GM19438 (cell line): Measurements from ENCODE around the gene ULBP1.
"Not testable (repeated sequence)": the region's sequence is repeated elsewhere in the genome, so short reads cannot be mapped to it uniquely, and the experiment has no call there.

Experiments used
- ATAC-seq: cut with Tn5 transposase; IDR thresholded peaks from one replicate; pipeline ENCODE4 v1.9.1; 2021; ENCODE audit warnings: low read depth; ENCODE audit not compliant: unreplicated experiment

ULBP1 gene

DNA sequence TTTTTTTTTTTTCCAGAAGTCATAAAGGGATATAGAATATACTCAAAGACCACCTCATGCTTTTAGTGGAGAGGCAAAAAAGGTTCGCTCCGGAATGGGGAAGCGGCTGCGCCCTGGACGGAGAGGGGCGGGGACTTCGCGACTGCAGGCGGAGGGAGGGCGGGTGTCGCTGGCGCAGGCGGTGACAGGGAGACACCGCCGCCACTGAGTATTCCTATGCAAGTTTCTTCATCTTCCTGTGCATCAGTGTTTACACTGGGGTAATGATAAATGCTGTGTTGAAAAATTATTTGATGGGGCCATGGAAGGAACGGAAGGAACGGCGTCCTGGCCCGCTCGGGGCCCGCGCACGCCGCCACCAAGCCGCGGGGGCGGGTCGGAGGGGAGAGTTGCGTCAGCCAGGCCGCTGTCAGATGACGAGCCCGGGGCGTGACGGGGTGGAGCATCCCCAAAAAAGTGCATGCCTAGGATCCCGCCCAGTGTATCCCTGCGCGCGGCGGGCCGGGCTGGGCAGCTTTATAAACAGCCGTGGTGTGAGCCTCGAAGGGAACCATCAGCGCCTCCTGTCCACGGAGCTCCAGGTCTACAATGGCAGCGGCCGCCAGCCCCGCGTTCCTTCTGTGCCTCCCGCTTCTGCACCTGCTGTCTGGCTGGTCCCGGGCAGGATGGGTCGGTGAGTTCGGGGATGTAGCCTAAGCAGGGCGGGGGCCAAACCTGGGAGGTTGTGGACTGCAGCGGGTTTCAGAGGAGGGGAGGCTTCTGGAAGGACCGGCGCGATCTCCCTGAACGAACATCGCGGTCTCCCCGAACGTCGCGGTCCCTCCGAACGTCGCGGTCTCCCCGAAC is at the start of gene ULBP1:
TSS of gene ULBP1 (plus strand) at position 482 of the 846 bp plus-strand sequence. CDS start at position 589, 107 bp downstream.
- peak; percentile 69 for ATAC-seq

GRCh38 chr6:149915970-149916865 is 47.5 kb upstream of the ULBP1 start:
- ATAC-seq: no peak

DNA sequence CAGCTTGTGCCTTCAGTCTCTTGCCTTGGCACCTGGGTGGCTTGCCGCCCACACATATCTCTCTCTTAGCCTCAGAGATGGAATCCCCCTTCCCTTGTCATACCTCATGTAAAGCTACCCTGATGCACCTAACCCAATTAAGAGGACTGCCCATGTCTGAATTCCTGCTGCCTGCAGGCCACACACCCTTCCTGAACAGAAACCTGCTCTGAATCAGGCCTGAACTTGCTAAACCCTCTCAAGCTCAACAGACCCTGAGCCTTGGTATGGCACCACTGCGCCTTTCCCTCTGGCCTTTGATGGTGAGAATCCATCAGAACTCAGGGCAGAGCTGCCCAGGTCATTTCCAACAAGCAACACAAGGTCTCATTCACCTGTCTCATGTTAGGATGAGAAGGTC is 46.1 kb upstream of the ULBP1 start:
- ATAC-seq: no peak

DNA sequence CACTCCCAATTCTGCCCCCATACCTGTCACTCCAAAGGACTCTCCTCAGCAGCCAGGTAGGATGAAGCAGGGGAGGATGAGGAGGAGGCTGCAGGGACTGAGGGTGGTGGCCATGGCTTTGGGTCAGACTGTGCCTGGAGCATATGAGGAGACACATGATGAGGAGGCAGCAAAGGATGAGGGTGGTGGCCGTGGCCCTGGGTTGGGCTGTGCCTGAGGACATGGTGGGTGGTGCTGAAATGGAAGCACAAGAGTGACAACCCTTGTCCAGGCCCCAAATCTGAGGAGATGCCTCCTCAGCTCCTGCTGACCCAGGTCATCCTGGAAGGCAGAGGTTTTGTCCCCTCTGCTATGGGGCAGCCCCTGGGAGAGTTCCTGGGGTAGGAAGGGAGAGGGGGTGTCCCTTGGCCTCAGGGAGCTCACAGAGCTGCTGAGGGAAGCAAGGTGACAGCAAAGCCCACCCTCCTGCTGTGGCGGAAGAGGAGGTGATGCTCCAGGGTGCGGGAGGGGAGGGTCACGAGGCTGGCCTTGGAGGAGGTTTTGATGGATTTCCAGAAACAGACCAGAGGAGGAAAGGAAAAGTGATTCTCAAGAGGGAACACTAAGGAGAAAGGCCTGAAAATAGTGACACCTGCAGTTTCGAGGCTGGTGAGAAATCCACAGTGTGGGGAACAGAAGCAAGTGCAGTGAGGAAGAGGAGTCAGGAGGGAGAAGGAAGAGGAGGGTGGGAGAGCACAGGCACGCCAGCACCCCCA is 45.4 kb upstream of the ULBP1 start:
- no peak for ATAC-seq

- not testable (repeated sequence) for ATAC-seq
Measured at GRCh38 chr6:149919126-149919833, 44.5 kb upstream of the ULBP1 start.

DNA sequence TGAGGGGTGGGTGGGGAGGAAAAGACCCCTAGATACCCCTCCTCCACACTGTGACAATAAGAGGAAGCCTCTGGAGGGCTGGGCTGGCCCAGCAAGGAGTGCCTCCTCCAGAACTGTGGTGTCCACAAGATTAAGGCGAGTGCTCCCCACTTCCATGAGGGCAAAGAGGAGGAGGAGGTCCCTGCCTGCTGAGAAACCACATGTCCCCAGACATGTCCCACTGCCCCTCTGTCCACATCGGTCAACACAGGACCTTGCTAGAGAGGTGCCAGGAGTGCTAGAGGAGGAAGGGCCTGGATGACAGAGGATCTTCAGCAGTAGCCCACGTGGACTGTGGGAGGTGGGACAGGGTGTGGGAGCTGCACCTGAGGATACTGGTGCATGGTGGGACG is 43.9 kb upstream of the ULBP1 start:
- ATAC-seq: no peak

DNA sequence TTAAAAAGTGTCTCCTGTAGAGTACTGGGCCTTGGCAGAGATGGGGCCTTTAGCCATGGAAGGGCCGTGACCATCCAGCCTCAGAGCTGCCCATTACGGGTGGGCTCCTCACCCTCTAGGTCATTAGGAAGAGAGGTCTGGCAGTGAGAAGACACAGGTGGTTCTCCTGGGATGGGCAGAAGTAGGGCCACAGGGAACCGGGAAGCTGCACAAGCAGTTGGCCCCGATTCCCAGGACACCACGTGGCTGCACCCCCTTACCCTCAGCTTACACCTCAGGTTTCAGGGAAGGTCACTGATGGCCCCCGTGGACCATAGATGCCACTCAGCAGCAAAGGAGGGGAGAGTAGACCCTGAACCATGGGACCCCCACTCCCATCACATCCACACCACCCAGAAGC is 42.4 kb upstream of the ULBP1 start:
- ATAC-seq: no peak

DNA sequence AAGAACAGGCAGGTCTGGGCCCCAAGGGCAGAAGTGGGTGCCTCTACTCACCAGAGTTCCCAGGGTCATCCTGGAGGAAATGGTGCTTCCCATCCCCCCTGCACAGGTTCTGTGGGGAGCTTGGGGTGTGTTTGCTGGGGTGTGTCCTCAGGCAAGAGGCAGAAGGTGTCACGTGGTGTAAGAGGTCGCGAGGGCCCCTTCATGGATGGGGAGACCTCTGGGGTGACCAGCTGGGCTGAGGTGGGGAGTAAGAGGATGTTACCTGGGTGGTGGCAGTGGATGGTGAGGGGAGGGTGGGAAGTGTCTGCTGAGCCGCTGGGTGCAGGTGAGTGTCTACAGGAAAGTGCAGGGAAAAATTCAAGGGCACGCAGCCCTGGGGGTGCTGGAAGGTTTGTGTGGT is 41.7 kb upstream of the ULBP1 start:
- not testable (repeated sequence) for ATAC-seq

GRCh38 chr6:149922642-149923326 is 41.0 kb upstream of the ULBP1 start, which contains the start of gene RAET1G:
RAET1G (minus strand) TSS chr6:149923121; CDS start chr6:149923010, 111 bp downstream.
- peak; percentile 80 for ATAC-seq

GRCh38 chr6:149923327-149923986 is 40.3 kb upstream of the ULBP1 start:
- peak; percentile 20 for ATAC-seq

GRCh38 chr6:149924206-149924932 is 39.4 kb upstream of the ULBP1 start:
- no peak for ATAC-seq

GRCh38 chr6:149924933-149925252 is 38.9 kb upstream of the ULBP1 start:
- no peak for ATAC-seq

DNA sequence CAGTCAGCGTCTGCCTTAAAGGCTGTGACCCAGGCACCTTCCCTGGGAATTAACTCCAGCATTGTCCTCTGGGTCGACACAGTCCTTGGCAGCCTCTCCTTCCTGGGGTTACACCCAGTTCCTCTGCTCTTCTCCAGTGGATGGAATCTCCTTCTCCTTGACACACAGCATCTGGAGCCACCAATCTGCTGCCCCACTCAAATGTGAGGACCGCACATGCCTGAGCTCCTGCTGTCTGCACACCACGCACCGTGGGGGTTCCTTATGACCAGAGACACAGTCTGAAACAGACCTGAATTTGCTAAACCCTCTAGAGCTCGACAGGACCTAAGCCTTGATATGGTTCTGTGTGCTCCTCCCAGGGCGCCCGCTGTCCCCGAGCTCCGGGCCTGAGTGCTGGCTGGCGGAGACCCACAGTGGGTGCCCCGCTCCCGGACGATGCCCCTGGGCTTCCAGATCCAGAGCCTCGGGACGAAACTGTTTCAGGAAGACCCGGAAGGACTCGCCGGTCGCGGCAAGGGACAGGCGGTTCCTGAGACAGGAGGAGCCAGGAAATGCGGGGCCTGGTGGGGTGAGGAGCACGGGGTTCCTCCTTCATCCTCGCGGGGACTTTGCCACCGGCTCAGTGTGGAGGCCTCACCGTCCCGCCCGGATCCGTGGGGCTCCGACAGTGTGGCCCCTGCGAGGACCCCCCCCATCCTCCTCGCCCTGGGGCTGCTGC is 38.3 kb upstream of the ULBP1 start:
- no peak for ATAC-seq

- no peak for ATAC-seq
Measured at GRCh38 chr6:149925974-149926777, 37.6 kb upstream of the ULBP1 start.

GRCh38 chr6:149927025-149927424 is 36.7 kb upstream of the ULBP1 start:
- not testable (repeated sequence) for ATAC-seq

GRCh38 chr6:149929422-149929821 is 34.3 kb upstream of the ULBP1 start:
- ATAC-seq: no peak

DNA sequence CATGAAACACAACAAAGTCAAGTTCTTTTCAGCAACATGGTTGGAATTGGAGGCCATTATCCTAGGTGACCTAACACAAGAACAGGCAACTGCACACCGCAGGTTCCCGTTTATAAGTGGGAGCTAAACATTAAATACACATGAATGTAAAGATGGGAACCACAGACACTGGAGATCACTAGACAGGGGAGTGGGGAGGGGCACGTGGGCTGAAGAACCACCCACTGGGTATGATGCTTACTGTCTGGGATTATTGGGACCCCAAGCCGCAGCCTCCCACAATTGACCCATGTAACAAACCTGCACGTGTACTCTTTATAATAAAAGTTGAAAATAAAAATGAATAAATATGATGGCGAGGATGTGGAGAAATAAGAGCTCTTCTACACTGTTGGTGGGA is 32.2 kb upstream of the ULBP1 start:
- no peak for ATAC-seq
